ENCODE measurements around the gene PRMT7. TPM values are rescaled to one million over a fixed set of nuclear protein-coding genes. Genes with fewer than 3 reads are reported as not detected.

PRMT7 gene
- total RNA-seq, 6 donors from 2014 or later: 26.9 to 166 (median 38.8) TPM

- no peak overlapping the region for H3K27ac ChIP-seq
- no peak for ATAC-seq (ENCODE audit: low FRiP score in 2 of 2)
- TF ChIP-seq POLR2A (IDR thresholded peaks at IDR 0.05): no peak
- TF ChIP-seq, protein P1, sequence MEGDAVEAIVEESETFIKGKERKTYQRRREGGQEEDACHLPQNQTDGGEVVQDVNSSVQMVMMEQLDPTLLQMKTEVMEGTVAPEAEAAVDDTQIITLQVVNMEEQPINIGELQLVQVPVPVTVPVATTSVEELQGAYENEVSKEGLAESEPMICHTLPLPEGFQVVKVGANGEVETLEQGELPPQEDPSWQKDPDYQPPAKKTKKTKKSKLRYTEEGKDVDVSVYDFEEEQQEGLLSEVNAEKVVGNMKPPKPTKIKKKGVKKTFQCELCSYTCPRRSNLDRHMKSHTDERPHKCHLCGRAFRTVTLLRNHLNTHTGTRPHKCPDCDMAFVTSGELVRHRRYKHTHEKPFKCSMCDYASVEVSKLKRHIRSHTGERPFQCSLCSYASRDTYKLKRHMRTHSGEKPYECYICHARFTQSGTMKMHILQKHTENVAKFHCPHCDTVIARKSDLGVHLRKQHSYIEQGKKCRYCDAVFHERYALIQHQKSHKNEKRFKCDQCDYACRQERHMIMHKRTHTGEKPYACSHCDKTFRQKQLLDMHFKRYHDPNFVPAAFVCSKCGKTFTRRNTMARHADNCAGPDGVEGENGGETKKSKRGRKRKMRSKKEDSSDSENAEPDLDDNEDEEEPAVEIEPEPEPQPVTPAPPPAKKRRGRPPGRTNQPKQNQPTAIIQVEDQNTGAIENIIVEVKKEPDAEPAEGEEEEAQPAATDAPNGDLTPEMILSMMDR (IDR thresholded peaks at IDR 0.05): no peak
- TF ChIP-seq EP300 (IDR thresholded peaks at IDR 0.05): no peak
- TF ChIP-seq POLR2AphosphoS5 (IDR thresholded peaks at IDR 0.05): no peak
- no peak overlapping the region for H3K4me3 ChIP-seq
- H3K36me3 ChIP-seq: no peaks in the 10 kb centered on the region
- peak in 1 of 2 donors; percentile 10 for DNase-seq
- 79 to 82% methylated on average over 8 of the region's 8 CpGs for WGBS, 2 donors
- H3K27me3 ChIP-seq: no peaks in the 10 kb centered on the region
- peaks cover 0 to 5% (median 0%) of the 10 kb centered on the region in 4 donors for H3K4me1 ChIP-seq
- no peaks in the 10 kb centered on the region for H3K9me3 ChIP-seq
Measured at GRCh38 chr16:68395167-68395786, 84.5 kb downstream of the PRMT7 start.

GRCh38 chr16:68395815-68396214, 85.0 kb downstream of the PRMT7 start:
- WGBS, 2 donors: 74 to 77% methylated on average over 4 of the region's 4 CpGs
- Histone ChIP-seq H3K27me3 (no peaks in the 10 kb centered on the region), H3K4me3 (no peak overlapping the region), H3K9me3 (no peaks in the 10 kb centered on the region), H3K4me1 (peaks cover 0 to 5% (median 0%) of the 10 kb centered on the region in 4 donors), H3K27ac (no peak overlapping the region), H3K36me3 (no peaks in the 10 kb centered on the region)
- DNase-seq (peak in 1 of 2 donors; percentile 44), ATAC-seq (ENCODE audit: low FRiP score in 2 of 2) (no peak)
- TF ChIP-seq POLR2A (IDR thresholded peaks at IDR 0.05) (no peak), EP300 (IDR thresholded peaks at IDR 0.05) (no peak), POLR2AphosphoS5 (IDR thresholded peaks at IDR 0.05) (no peak)
- TF ChIP-seq, protein P1 (IDR thresholded peaks at IDR 0.05): no peak

- H3K4me3 ChIP-seq: no peak overlapping the region
- peak in 1 of 2 donors; percentile 39 for DNase-seq
- TF ChIP-seq, protein P1 (IDR thresholded peaks at IDR 0.05): peak; percentile 52 to 75 (median 68)
- TF ChIP-seq EP300 (IDR thresholded peaks at IDR 0.05): no peak
- H3K27ac ChIP-seq: no peak overlapping the region
- peaks cover 0 to 5% (median 0%) of the 10 kb centered on the region in 4 donors for H3K4me1 ChIP-seq
- 23 to 34% methylated on average over 6 of the region's 6 CpGs for WGBS, 2 donors
- no peaks in the 10 kb centered on the region for H3K27me3 ChIP-seq
- peak in 1 of 2 donors; percentile 15 for ATAC-seq (ENCODE audit: low FRiP score in 2 of 2)
- H3K36me3 ChIP-seq: no peaks in the 10 kb centered on the region
- H3K9me3 ChIP-seq: no peaks in the 10 kb centered on the region
Measured at GRCh38 chr16:68396481-68396880, 85.7 kb downstream of the PRMT7 start.

DNA sequence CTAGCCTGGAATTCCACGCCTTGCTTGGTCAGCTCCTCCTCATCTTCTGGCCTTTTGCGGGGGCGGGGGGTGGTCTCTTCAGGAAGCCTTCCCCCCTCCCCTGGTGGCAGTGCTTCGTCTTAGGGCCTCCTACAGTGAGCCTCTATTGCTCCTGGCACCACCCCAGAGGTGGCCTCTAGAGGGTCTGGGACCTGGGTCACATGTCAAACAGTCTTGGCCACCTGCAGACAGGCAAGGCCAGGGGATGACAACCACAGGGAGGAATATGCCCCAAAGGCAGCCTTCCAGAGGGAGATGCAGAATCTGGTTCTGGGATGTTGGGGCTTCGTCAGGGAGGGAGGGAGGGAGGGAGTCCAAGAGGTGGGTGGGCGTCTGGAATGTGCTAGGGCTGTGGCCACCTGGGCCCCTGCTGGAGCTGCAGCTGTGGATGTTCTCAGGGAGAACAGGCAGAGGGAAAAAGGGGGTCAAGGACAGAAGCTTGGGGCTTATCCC, 86.9 kb downstream of the PRMT7 start:
- DNase-seq: no peak
- no peak for TF ChIP-seq EP300 (IDR thresholded peaks at IDR 0.05)
- TF ChIP-seq, protein P1 (IDR thresholded peaks at IDR 0.05): no peak
- no peak for TF ChIP-seq POLR2A (IDR thresholded peaks at IDR 0.05)
- TF ChIP-seq POLR2AphosphoS5 (IDR thresholded peaks at IDR 0.05): no peak
- H3K4me3 ChIP-seq: no peak overlapping the region
- peaks cover 0 to 5% (median 0%) of the 10 kb centered on the region in 4 donors for H3K4me1 ChIP-seq
- H3K27me3 ChIP-seq: no peaks in the 10 kb centered on the region
- H3K36me3 ChIP-seq: no peaks in the 10 kb centered on the region
- 78 to 91% methylated on average over 5 to 6 of the region's 6 CpGs for WGBS, 2 donors
- H3K9me3 ChIP-seq: no peaks in the 10 kb centered on the region
- no peak overlapping the region for H3K27ac ChIP-seq
- ATAC-seq (ENCODE audit: low FRiP score in 2 of 2): no peak

GRCh38 chr16:68399456-68399855, 88.6 kb downstream of the PRMT7 start:
- H3K27me3 ChIP-seq: no peaks in the 10 kb centered on the region
- no peak overlapping the region for H3K4me3 ChIP-seq
- 93% methylated on average over 3 of the region's 3 CpGs; no CpG with 5 or more reads in 1 of the 2 donors for WGBS, 2 donors
- peaks cover 0 to 5% (median 0%) of the 10 kb centered on the region in 4 donors for H3K4me1 ChIP-seq
- no peaks in the 10 kb centered on the region for H3K36me3 ChIP-seq
- no peak for DNase-seq
- no peak overlapping the region for H3K27ac ChIP-seq
- H3K9me3 ChIP-seq: no peaks in the 10 kb centered on the region
- no peak for TF ChIP-seq EP300 (IDR thresholded peaks at IDR 0.05)
- no peak for TF ChIP-seq POLR2A (IDR thresholded peaks at IDR 0.05)
- no peak for TF ChIP-seq POLR2AphosphoS5 (IDR thresholded peaks at IDR 0.05)
- TF ChIP-seq, protein P1 (IDR thresholded peaks at IDR 0.05): no peak
- ATAC-seq (ENCODE audit: low FRiP score in 2 of 2): no peak

Measured in upper lobe of left lung (tissue), 6 donors.